SK-MEL-5 (cell line): ENCODE measurements around the gene CDH4. TPM values are rescaled to one million over a fixed set of nuclear protein-coding genes. Genes with fewer than 3 reads are reported as not detected.

ENCODE experiments used
- DNase-seq: peaks from one replicate; pipeline ENCODE4 v3.0.0-alpha.2; 2016; ENCODE audit warnings: low read depth, low spot score
- in situ Hi-C: cut with HindIII; loops from 2 replicates; pipeline ENCODE4 v1.10.0; 2016; ENCODE audit warnings: low sequenced_read_pairs, high pct_unique_total_duplicates, low pct_unique_long_range_greater_than_20kb
- polyA plus RNA-seq, 2 experiments: library from polyadenylated mRNA; depleted of rRNA; stranded (reverse); fragments of >200 nt; gene quantifications; 2 replicates each; pipeline ENCODE4 v1.2.3, GENCODE V29; 2015
- total RNA-seq: library from RNA; depleted of rRNA; stranded (reverse); fragments of >200 nt; shearing (Covaris generic); gene quantifications from 2 replicates; pipeline ENCODE4 v1.2.3, GENCODE V29; 2014; rRNA removed

The CDH4 gene
- not detected in 2 replicates for total RNA-seq
- polyA plus RNA-seq (2015; cell fraction: cytosol; rRNA removed), result not detected in 2 replicates
- not detected in 2 replicates for polyA plus RNA-seq (2015; cell fraction: nucleus; rRNA removed)

DNA sequence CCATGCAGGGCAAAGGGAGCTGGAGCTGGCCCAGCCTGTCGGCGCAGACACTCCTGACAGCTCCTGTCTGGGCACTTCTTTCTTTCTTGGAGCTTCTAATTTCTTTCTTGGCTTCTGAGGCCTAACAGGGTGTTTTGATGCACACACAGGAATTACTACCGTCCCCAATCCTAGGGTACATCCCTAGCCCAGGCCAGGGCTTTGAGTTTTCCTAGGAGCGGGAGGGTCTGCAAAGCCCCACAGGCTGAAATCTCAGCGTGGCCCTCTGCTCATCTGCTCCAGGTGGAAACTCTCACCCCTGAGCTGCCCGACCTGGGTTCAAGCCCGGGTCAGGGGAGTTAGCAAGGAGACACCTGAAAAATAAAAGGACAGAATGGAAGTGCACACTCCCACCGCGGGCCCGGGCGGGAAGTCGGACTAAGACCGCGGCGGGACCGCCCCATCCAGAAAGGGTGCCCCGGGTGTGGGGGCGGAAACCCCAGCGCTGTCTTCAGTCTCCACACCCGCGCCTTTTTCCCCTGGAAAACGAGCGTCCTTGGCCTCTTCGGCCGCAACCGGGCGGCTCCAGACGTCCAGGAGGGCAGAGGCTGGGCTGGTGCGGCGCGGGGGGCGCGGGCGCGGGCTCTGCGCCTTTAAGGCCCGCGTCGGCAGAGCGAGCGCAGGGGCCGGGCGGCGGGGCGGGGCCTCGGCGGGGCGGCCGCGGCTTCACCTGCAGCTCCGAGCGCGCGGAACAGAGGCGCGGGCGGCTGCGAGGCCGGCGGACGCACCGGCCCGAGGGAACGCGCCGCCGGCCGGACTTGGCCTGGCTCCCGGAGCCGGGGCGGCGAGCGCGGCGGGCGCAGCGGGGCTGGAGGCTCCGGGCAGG is at the start of gene CDH4:
Gene CDH4 (plus strand): TSS at position 733 of the 865 bp plus-strand sequence.
- in situ Hi-C loops, result no loop called here
- DNase-seq, result no peak

DNA sequence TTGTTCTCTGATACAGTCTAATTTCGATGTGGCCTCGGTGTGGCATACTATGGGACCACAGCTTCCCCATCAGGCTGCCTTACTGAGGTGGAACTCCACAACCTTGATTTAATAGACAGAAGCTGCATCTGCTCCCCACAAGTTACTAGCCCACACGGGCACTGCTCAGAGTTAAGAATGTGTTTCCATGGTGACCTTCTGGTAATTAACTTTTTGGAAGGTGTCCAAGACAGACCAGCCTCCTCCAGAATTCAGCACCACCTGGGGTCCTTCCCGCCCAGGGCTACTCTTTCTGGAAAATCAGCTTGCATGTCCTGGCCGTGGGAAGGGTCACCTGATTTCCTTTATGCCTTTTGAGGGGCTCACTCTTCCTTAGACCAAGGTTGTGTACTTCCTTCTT is 48.7 kb upstream of the CDH4 start:
- in situ Hi-C loops, result no loop called here

DNA sequence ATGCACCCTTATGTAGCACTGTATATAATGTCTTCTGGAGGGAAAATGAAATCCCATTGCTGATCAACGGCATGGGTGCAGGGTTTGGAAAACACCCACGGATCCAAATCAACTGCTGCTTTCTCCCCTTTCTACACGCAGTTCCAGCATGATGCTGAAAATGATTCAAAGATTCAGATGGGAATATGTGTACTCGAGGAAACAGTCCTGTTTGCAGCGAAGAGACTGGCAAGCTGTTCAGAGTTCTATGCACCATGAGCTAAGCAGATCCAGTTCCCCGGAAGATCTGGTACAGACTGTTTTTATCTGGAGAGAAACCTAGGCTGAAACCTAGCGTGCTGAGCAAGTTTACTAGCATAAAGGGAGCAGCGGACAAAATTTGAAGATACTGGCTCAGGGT is 47.9 kb upstream of the CDH4 start:
- no peak for DNase-seq
- in situ Hi-C loops, result no loop called here

More for the DNA sequence above, 48.7 kb upstream of the CDH4 start:
- no peak for DNase-seq

DNA sequence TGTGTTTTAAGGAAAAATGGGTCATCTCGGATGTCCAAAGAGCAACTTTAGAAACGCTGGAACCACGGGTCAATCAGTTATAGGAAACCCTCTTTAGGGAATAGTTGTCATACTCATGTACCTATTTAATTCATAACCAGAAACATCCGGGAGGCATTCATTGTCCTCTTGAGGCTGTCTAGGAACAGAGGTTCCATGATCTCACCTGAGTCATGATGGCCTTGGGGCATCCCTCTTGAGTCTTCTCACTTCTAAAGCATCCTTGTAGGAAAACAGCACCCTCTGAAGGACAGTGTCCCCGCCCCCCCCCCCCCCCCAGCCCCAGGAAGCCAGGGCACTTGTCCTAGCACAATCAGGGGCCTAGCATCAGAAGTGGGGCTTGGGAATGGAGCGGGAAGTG is 46.3 kb upstream of the CDH4 start:
- in situ Hi-C loops, result no loop called here
- no peak for DNase-seq

DNA sequence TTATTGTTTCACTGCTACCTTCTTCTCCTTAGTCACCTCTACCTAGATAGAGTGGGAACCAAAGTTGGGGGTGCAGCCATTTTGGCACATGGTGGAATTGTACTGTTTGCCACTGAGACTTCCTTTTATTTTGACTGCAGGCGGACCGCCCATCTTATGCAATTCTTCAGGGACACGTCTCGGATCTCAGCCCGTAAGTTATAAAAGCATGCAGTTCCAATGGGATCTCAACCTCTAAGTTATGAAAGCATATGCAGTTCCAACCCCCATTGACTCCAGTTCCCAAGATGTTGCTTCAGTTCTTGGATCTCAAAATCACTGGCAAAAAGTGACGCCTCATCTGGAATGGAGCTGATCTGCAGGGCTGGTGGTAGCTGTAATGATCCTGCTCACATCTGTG is 41.2 kb upstream of the CDH4 start:
- DNase-seq, result no peak
- in situ Hi-C loops, result no loop called here

DNA sequence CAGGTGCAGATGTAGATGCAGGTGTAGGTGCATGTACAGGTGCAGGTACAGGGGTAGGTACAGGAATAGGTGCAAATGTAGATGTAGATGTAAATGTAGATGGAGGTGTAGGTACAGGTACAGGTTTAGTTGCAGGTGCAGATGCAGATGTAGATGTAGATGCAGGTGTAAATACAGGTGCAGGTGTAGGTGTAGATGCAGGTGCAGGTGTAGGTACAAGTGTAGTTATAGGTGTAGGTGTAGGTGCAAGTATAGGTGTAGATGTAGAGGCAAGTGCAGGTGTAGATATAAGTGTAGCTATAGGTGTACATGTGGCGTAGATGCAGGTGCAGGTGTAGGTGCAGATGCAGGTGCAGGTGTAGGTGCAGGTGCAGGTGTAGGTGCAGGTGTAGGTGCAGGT is 34.2 kb upstream of the CDH4 start:
- no peak for DNase-seq
- in situ Hi-C loops, result no loop called here

DNA sequence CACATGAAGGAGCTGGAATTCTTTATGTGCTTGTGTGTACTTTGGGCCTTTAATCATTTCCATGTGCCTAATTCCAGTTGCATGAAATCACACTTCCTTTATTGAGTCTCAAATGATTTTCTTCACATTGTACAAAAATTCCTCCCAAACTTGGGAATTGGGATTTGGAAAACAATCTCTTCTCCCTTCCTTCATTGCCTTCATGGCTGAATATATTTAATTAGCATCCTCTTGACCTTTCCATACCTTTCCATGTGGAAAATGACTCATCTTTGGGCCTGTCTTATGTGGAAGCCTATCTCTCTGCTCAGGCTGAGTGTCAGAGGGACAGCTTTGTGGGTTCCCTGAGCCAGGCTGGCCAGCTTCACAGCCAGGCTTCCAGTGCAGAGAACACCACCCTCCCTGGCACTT is 33.0 kb upstream of the CDH4 start:
- no peak for DNase-seq
- in situ Hi-C loops, result no loop called here

DNA sequence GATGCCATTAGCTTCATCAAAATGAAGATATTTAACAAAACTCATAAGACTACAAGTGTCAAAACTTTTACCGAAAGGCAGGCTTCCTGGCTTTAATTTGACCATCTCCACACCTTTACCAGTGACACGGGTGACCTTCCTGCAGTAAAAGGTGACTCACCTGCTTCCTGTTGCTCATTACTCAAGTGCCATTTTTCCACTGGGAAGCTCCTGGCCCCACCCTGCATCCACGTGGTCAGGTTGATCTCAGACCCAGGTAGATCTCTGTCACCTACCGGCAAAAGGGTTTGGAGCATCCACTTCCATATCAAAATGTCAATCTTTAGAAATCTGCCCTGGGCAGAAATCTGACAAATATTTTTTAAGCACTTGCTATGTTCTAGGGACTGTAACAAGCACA is 31.9 kb upstream of the CDH4 start:
- no peak for DNase-seq
- in situ Hi-C loops, result no loop called here

DNA sequence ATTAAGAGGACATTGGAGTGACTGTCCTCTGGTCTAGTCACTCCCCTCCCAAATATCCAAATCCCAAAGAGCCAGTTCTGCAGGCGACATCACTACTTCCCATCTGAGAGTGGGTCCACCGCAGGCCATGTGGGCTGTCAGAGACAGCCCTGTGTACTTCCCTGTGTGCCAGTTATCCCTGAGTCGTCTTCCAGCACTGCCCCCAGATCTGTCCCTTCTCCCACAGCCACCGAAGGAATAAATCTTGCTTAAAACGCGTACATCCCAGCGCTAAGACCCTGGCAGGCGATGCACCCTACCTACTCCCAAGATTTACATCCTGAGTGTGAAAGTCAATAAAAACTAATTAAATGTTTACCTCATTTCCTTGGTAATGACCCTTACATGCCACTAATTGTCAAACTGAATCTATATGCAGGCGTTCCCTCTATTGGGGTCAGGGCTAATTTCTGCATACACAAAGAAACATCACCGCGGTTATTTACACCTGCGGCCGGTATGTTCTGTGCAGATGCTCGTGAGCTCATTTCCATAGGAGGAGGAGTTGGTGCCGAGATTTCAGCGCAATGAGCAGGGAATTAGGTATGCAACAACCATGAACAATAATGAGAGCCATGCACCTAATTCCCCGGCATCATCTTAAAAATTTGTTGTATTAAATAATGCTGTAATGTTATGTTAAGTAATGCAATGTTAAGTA is 31.3 kb upstream of the CDH4 start:
- no peak for DNase-seq
- in situ Hi-C loops, result no loop called here

DNA sequence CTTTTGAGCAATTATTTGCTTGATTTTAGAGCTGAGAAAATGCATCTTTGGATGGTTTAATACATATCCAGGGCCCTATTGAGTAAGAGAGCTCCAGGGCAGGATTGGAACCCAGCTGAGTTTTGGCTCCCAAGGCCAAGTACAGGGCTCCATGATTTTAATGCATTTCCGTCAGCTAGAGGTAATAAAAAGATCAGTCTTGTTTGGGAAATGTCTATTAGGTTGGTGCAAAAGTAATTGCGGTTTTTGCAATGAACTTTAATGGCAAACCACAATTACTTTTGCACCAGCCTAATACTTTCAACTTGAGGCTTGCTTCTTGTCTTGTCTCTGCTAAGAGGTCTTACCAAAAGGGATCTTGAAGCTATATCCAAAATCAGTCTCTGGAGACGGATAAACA is 29.4 kb upstream of the CDH4 start:
- DNase-seq, result no peak
- in situ Hi-C loops, result no loop called here

DNA sequence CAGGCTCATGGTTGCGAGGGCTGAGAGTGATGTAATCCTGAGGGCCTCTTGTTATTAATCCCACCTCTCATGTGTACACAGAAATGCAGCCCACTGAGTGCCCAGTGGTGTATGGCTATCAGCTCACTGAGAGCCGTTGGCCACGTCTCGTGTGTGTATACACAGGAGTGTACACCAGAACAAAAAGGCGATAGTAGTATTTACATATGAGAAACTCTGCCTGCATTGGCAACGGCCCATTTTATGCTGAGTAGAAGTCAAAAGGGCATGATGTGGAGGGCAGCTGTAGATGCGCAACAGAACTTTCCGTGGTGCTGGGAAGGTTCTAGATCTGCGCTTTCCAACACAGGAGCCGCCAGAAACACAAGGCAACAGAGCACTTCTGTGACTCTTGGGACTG is 28.9 kb upstream of the CDH4 start:
- in situ Hi-C loops, result no loop called here

DNA sequence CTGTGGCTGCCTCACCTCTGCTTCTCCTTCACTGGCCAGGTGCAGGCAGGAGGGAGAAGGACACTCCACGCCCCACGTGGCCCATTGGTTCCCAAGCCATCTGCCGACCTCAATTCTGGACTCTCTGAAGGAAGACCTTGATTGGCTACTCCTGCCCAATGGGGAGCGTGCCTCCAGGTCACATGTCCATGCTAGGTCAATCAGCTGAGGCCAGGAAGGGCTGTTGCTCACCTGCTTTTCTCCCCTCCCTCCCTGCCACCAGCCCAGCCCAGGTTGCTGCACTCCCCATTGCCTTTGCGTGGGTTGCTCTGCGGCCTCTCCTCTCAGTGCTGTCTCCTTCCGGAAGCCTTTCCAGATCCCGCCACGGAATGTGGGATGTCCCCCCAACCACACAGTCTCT is 21.9 kb upstream of the CDH4 start:
- in situ Hi-C loops, result no loop called here
- peak; percentile 14 for DNase-seq

More for the DNA sequence above, 28.9 kb upstream of the CDH4 start:
- no peak for DNase-seq

DNA sequence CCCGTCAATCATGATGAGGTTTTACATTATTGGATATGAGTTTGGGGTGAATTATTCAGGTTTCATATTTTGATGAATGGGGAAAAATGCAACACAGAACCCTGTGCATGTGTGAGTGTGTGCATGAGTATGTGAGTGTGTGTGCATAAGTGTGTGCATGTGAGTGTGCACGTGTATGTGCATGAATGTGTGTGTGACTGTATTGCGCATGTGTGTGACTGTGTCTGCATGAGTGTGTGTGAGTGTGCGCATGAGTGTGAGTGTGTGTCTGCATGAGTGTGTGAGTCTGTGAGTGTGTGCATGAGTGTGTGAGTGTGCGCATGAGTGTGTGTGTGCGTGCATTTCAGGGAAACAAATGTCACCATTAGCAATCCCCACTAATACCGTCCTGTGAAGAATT is 18.5 kb upstream of the CDH4 start:
- in situ Hi-C loops, result no loop called here
- DNase-seq, result no peak

DNA sequence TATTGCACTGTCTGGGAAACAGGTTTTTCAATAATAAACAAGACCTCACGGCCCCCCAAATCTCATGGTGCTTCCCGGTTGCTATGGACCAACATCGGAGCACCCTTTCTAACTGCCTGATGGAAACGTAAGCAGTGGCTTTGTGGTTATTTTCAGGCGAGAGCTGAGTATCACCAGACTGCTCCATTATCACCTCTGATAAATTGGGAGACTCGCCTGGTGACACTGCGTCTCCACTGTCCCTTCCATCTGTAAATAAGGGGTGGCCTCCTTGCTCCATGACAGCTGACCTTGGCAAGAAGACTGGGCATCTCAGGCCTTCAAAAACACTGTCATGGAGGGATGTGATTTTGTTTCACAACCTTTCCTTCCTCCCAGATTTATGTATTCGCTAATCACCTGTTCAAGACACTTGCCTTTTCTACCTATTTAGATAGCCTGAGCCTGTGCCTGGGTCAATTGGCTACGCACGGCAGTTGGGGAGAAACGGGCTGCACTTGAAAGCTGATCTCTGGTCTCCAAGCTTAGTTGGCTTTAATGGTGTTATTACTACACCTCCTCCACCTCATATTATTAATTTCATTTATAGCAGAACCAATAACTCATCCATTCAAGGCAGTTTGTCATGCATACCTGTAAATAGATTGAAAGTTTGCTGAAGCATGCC is 17.7 kb upstream of the CDH4 start:
- in situ Hi-C loops, result no loop called here
- DNase-seq, result no peak

DNA sequence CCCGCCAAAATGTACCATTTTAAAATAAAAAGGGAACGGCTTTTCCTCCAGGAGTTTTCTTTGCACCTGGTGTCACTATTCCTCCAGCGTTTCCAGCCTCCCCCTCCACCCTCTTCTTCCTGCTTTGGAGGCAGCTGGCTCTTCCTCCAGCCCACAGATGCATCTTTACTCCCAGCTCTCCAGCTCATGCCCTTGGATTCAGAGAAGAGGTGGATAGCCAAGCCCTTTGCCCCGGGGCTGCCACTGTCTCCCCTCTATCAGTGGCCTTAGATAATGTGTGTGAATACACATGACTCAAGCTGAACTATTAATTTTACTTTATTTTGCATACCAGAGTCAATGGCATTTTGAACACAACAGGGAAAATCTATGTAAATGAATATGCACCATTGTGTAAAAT is 15.3 kb upstream of the CDH4 start:
- in situ Hi-C loops, result no loop called here
- DNase-seq, result no peak

DNA sequence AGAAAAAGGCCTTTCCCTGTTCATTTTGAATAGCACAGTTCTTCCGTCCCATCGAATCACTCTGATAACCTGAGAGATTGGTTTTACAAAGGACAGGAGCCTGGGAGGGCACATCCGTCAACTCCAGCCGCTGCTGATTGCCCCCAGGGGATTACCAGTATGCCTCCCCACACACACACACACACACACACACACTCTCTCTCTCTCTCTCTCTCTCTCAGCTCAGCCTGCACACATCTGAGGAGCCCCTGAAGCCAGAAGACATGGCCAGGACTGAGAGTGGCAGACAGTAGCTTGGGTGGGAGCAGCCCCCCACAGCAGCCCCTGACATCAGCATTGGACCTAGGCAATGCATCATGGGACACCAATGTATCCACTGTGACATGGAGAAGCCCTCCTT is 13.2 kb upstream of the CDH4 start:
- DNase-seq, result no peak
- in situ Hi-C loops, result no loop called here

DNA sequence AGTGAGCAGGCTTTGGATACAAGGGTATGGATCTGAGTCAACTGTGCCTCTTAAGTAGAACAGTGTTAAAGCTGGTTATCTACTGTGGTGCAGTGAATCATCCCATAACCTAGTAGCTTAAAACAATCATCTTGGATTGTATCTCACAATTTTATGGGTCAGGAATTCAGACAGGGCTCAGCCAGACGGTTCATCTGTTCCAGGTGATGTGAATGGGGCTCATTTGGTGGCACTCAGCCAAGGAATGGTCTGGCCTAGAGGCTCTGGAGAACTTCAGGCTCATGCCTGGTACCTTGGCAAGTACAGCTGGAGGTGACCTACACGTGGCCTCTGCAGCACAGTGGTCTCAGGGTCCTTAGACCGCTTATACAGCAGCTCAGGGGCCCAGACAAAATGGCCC is 11.2 kb upstream of the CDH4 start:
- DNase-seq, result no peak
- in situ Hi-C loops, result no loop called here

DNA sequence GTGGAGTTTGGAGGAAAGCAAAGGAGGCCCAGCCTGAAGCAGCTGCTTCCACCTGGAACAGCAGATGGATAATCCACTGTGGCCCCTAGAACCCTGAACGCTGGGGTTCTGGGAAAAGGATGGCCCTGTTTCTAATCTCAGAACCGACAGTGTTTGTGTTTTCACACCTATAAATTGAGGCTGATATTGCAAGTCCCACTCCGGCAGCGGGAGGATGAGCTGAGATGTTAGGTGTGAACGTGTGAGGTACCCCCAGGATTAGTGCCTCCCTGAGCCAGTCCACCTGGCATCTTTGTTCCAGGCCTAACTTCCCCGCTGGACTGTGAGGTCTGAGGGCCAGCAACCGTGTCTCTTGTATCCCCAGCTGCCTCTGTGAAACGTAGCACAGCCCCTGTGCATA is 7.8 kb upstream of the CDH4 start:
- no peak for DNase-seq
- in situ Hi-C loops, result no loop called here
